Measurements from ENCODE around the gene BLOC1S5.
A peak's percentile ranks its signal among the peaks of the same experiment; 100 is the strongest.

The BLOC1S5 gene

GRCh38 chr6:8082954-8083858 lies 19.0 kb upstream of the BLOC1S5 start:
- DNase-seq: no peak

- DNase-seq: no peak
These were observed 18.4 kb upstream of the BLOC1S5 start for GRCh38 chr6:8082572-8082953.

GRCh38 chr6:8080362-8081151 lies 16.4 kb upstream of the BLOC1S5 start:
- DNase-seq: no peak

DNA sequence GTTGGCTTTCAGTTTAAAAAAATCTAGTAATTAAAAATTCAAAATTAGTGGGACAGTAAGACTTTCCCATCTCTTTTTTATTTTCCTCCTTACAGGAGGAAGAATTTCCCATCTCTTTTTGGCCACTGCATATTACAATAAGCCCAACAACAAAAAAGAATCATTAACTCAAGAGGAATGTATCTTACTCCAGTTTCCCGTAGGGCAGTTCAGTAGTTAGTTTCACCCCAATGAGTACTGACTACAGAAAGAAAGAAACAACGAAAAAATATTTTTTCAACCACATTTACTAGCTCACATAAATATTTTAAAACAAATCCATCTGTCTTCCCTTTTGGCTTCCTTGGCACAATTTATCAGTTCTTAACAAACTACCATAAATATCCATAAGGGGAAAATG lies 14.9 kb upstream of the BLOC1S5 start:
- no peak for DNase-seq

DNA sequence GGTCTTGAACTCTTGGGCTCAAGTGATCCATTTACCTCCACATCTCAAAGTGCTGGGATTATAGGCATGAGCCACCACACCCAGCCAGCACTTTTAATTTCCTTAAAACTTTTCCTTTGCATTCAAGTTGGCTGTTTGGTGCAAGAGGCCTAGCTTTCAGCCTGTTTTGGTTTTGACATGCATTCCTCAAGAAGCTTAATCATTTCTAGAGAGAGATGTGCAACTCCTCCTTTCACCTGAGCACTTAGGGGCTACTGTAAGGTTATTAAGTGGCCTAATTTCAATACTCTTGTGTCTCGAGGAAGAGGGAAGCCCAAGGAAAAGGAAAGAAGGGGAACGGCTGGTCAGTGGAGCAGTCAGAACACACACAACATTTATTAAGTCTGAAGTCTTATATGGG lies 13.8 kb upstream of the BLOC1S5 start:
- no peak for DNase-seq

DNA sequence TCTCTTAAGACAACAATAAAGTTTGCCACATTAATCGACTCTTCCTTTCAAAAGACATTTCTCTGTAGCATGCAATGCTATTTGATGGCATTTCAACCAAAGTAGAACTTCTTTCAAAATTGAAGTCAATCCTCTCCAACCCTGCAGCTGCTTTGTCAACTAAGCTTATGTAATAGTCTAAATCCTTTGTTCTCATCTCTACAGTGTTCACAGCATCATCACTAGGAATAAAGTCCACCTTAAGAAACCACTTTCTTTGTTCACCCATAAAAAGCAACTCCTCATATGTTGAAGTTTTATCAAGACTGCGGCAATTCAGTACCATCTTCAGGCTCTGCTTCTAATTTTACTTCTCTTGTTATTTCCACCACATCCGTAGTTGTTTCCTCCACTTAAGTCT lies 11.5 kb upstream of the BLOC1S5 start:
- DNase-seq: no peak

GRCh38 chr6:8075185-8075584 lies 11.0 kb upstream of the BLOC1S5 start:
- no peak for DNase-seq

- no peak for DNase-seq
These were observed 10.0 kb upstream of the BLOC1S5 start for GRCh38 chr6:8074213-8074612.

DNA sequence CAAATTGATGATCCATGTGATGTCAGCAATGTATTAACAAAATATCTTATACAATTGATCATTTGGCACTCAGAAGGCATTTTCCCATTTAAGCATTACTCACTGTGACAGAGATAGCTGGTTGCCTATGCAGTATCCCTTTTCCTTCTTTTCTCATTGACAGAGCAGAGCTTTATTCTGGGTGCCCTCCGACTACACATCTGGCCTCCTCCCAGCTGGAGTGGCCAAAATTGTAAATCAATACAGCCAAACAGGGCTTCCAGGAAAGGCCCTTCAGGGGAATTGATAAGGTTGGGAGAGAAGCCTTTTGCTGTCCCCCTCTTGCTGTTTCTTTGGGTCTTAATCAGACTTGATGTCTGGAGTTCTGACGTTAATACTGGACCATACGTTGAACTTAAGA lies 9.6 kb upstream of the BLOC1S5 start:
- DNase-seq: no peak

GRCh38 chr6:8070718-8071117 lies 6.5 kb upstream of the BLOC1S5 start:
- no peak for DNase-seq

DNA sequence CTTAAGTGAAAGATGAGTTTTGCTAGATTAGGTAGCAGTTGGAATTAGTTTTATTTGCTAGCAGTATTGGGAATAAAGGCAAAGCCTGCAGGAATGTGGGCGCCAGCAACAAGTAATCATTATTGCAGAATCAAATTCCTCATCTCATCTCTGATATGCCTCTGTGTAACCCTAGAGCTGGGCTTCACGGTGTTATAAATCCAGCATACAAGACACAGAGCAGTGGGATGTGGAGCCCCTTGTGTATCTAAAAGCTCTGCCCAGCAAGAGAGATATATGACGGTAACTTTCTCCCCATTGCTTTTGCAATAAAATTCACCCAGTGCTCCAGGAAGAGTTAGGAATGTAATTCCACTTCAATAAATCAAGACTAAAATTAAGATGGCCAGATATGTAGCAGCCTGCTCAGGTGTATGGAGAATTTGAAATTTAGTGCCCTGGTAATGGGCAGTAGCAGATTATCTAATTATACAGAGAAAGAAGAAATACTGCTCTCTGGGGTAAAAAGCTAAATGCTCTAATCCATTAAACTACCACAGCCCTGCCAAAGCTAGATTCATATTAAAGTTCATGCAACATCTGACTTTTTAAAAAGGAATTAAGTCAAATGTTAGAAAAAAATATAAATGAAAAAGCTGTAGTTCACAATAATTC lies 5.6 kb upstream of the BLOC1S5 start:
- DNase-seq: no peak

- DNase-seq: no peak
These were observed 5.0 kb upstream of the BLOC1S5 start for GRCh38 chr6:8069151-8069550.

DNA sequence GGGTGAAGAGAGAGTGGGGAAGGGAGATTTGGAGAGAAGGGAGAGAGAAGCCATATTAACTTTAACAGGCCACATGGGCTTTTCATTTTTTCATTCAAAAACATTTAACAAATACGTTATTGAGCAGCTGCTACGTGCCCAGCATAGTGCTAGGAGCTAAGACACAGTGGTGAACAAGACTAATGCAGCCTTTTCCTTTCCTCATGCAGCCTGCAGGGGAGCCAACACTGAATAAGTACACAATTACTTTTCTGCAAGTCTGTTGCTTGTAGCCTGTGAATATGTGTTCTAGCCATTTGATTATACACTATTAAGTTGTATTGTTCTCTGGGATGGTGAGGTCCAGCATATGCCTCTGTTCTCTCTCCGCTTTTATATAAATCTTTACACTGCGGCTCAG lies 1.9 kb upstream of the BLOC1S5 start:
- DNase-seq: no peak

DNA sequence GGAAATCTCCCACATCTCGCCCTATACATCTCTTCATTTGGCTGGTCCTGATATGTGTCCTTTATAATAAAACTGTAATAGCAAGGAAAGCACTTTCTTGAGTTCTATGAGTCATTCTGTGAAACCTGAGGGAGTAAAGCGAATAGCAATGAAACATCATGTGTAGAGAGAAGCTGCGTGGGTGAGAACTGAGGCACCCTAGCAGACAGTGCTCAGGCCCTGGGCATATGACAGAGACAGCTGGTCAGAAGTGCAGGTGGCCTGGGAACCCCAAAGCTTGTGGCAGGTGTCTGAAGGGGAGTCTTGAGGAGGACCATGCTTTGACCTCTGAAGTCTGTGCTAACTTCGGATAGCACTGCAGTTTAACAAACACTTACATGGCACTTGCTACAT lies 1.3 kb upstream of the BLOC1S5 start:
- no peak for DNase-seq

- peak; percentile 19 for DNase-seq
These were observed 689 bp upstream of the BLOC1S5 start for GRCh38 chr6:8064638-8065518.

- DNase-seq: no peak
These were observed 2.5 kb downstream of the BLOC1S5 start for GRCh38 chr6:8061736-8062135.

GRCh38 chr6:8060346-8060745 lies 3.8 kb downstream of the BLOC1S5 start:
- DNase-seq: no peak

GRCh38 chr6:8059129-8059528 lies 5.1 kb downstream of the BLOC1S5 start:
- no peak for DNase-seq

DNA sequence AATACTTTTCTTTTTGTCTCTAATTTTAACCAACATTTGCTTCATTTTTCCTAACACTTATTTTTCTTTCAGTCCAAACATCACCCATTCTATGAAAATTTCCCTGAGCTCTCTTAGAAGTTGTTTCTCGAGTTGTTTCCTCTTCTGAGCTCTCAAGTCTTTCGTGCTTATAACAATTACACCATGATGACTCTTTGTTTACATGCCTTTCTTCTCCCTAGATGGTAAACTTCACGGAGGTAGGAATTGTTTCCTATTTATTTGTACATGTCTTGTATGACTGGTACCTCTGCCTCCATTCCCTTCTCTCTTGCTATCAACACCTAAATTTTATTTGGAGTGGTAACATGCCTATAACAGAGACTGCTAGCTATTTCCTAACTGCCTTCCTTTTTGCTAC lies 6.4 kb downstream of the BLOC1S5 start:
- DNase-seq: no peak

- DNase-seq: no peak
These were observed 6.9 kb downstream of the BLOC1S5 start for GRCh38 chr6:8057263-8057662.

- DNase-seq: no peak
These were observed 9.9 kb downstream of the BLOC1S5 start for GRCh38 chr6:8054276-8054675.

Data from right kidney (tissue), 1 donor.